Astrocyte of the cerebellum (primary cell): ENCODE measurements around the gene HYI.

Experiments used
- DNase-seq: peaks from one replicate; pipeline ENCODE4 v3.0.0-alpha.2; 2011; ENCODE audit warnings: low read depth
- H3K4me3 ChIP-seq: 2 replicates; pipeline ENCODE4 v1.5.1; 2011; ENCODE audit warnings: mild to moderate bottlenecking, low read depth, low read length, moderate library complexity
- CTCF ChIP-seq: IDR thresholded peaks from 2 replicates; pipeline ENCODE4 v1.5.1; 2012; ENCODE audit warnings: low read length, low read depth, moderate library complexity, mild to moderate bottlenecking; ENCODE audit errors: missing control alignments
- in situ Hi-C: cut with HindIII; loops from 2 replicates; pipeline ENCODE4 v1.10.0; 2017; ENCODE audit warnings: low sequenced_read_pairs

HYI gene

GRCh38 chr1:43430831-43431230, 22.9 kb downstream of the HYI start:
- no peak for TF ChIP-seq CTCF
- in situ Hi-C loops, result no loop called here
- no peak for DNase-seq
- no peak overlapping the region for H3K4me3 ChIP-seq

DNA sequence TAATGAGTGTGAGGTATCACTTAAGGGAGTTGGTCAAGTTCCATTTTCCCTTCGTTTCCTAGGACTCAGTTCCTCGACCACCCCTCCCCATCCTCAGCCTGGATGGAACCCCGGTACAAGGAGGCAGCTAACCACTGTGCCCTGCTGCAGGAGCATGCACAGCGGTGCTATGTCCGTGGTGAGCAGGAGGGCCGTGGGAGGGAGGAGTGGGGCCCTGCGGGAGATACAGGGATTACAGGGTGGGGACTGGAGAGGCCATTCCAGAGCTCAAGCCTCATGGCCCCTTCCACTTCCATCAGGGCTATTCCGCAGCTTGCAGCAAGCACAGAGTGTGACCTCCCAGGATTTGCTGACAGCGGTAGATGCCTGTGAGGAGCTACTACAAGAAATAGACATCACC, 25.8 kb downstream of the HYI start:
- DNase-seq, result no peak
- TF ChIP-seq CTCF, result no peak
- in situ Hi-C loops, result no loop called here
- no peak overlapping the region for H3K4me3 ChIP-seq

- H3K4me3 ChIP-seq, result no peak overlapping the region
- no peak for TF ChIP-seq CTCF
- DNase-seq, result no peak
- in situ Hi-C loops, result no loop called here
Observed at GRCh38 chr1:43427524-43427923, 26.2 kb downstream of the HYI start.

DNA sequence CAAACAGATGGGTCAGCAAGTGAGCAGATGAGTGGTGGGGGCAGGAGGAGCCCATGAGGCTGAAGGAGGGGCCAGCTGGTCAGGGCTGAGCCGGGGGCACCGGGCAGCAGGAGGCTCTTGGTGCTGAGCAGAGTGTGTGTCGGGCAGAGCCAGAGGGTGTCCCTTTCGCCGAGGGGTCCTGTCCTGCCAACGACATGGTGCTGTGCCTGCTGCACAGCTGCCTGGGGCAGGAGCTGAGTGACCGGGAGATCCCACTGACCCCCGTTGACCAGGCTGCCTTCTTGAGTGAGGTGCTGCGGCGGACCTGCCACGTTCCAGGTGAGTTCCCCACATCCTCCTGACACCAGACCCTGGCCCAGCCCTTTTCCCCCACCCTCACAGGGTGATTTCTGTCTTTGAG, 27.5 kb downstream of the HYI start:
- TF ChIP-seq CTCF, result no peak
- DNase-seq, result no peak
- no peak overlapping the region for H3K4me3 ChIP-seq
- in situ Hi-C loops, result no loop called here

DNA sequence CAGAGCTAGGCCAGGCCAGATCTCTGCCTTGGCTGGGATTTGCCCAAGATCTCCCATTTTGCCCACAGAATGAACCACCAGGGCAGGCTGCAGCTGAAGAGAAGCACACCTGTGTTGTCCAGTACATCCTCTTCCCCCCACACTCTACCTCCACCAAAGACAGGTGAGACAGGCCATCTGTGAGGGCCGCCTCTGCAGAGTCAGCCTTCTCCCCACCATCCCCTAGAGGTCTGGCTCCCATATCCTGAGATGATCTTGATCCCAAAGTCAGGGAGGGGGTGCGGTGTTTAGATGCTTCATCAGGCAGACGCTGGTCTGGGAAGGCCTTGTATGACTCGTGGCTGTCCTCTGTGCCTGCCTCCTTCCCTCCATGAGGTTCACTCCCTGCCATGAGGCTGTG, 28.7 kb downstream of the HYI start:
- DNase-seq, result no peak
- no peak overlapping the region for H3K4me3 ChIP-seq
- in situ Hi-C loops, result no loop called here
- TF ChIP-seq CTCF, result no peak

DNA sequence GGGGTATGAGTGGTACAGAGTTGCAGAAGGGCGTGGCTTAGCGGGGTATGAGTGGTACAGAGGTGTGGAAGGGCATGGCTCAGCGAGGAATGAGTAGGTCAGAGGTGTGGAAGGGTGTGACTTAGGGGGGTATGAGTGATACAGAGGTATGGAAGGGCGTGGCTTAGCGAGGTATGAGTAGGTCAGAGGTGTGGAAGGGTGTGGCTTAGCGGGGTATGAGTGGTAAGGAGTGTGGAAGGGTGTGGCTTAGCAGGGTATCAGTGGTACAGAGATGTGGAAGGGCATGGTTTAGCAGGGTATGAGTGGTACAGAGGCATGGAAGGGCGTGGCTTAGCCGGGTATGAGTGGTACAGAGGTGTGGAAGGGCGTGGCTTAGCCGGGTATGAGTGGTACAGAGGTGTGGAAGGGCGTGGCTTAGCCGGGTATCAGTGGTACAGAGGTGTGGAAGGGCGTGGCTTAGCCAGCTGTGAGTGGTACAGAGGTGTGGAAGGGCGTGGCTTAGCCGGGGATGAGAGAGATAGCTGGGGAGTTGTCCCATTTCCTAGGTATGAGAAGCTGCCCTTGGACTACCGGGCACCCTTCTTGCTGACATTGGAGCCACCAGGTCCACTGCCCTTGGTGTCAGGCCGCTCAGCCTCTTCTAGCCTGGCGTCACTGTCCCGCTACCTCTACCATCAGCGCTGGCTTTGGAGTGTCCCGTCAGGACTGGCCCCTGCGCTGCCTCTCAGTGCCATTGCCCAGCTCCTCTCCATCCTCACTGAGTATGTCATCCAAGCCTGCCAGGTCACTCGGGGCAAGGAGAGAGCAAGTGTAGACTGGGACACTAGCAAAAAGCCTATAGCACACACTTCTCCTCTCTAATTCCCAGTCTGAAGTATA, 29.8 kb downstream of the HYI start:
- no peak for DNase-seq
- no peak for TF ChIP-seq CTCF

More for the DNA sequence above, 29.8 kb downstream of the HYI start:
- in situ Hi-C loops, result no loop called here
- H3K4me3 ChIP-seq, result no peak overlapping the region
